Measurements from ENCODE around the gene LRRC47.

- no peak for TF ChIP-seq POLR2A (IDR thresholded peaks at IDR 0.05)
- TF ChIP-seq, protein P1, sequence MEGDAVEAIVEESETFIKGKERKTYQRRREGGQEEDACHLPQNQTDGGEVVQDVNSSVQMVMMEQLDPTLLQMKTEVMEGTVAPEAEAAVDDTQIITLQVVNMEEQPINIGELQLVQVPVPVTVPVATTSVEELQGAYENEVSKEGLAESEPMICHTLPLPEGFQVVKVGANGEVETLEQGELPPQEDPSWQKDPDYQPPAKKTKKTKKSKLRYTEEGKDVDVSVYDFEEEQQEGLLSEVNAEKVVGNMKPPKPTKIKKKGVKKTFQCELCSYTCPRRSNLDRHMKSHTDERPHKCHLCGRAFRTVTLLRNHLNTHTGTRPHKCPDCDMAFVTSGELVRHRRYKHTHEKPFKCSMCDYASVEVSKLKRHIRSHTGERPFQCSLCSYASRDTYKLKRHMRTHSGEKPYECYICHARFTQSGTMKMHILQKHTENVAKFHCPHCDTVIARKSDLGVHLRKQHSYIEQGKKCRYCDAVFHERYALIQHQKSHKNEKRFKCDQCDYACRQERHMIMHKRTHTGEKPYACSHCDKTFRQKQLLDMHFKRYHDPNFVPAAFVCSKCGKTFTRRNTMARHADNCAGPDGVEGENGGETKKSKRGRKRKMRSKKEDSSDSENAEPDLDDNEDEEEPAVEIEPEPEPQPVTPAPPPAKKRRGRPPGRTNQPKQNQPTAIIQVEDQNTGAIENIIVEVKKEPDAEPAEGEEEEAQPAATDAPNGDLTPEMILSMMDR (IDR thresholded peaks at IDR 0.05), result no peak
Measured at GRCh38 chr1:3776231-3776961, 19.9 kb downstream of the LRRC47 start.

Measured in uterus (tissue), 2 donors.